ENCODE measurements around the gene TSPEAR.
"Not testable (repeated sequence)": the region's sequence is repeated elsewhere in the genome, so short reads cannot be mapped to it uniquely, and the experiment has no call there.

Gene TSPEAR

GRCh38 chr21:44632067-44632466 lies 79.3 kb downstream of the TSPEAR start:
- no peak overlapping the region for H3K27ac ChIP-seq
- TF ChIP-seq CTCF (IDR thresholded peaks at IDR 0.05) = no peak
- TF ChIP-seq ZFX (IDR thresholded peaks at IDR 0.05; ENCODE audit: borderline replicate concordance) = no peak

GRCh38 chr21:44630440-44630839 lies 80.9 kb downstream of the TSPEAR start:
- TF ChIP-seq CTCF (IDR thresholded peaks at IDR 0.05) = no peak
- TF ChIP-seq ZFX (IDR thresholded peaks at IDR 0.05; ENCODE audit: borderline replicate concordance) = no peak

GRCh38 chr21:44628707-44629391 lies 82.5 kb downstream of the TSPEAR start:
- TF ChIP-seq ZFX (IDR thresholded peaks at IDR 0.05; ENCODE audit: borderline replicate concordance) = no peak
- no peak for TF ChIP-seq CTCF (IDR thresholded peaks at IDR 0.05)

More at GRCh38 chr21:44630440-44630839, 80.9 kb downstream of the TSPEAR start:
- H3K27ac ChIP-seq = no peak overlapping the region

GRCh38 chr21:44627831-44628233 lies 83.5 kb downstream of the TSPEAR start:
- H3K27ac ChIP-seq = not testable (repeated sequence)

More at GRCh38 chr21:44628707-44629391, 82.5 kb downstream of the TSPEAR start:
- H3K27ac ChIP-seq = no peak overlapping the region

GRCh38 chr21:44627181-44627822 lies 84.1 kb downstream of the TSPEAR start:
- H3K27ac ChIP-seq = not testable (repeated sequence)

- no peak for TF ChIP-seq CTCF (IDR thresholded peaks at IDR 0.05)
- no peak for TF ChIP-seq ZFX (IDR thresholded peaks at IDR 0.05; ENCODE audit: borderline replicate concordance)
- no peak within 1 kb of the TSS for H3K27ac ChIP-seq
Measured at GRCh38 chr21:44626673-44627143, 84.7 kb downstream of the TSPEAR start, which contains the start of gene KRTAP10-9. TSS of gene KRTAP10-9 (plus strand) at chr21:44627093. CDS start at chr21:44627172, 79 bp downstream.

- TF ChIP-seq CTCF (IDR thresholded peaks at IDR 0.05) = no peak
- no peak for TF ChIP-seq ZFX (IDR thresholded peaks at IDR 0.05; ENCODE audit: borderline replicate concordance)
- H3K27ac ChIP-seq = no peak overlapping the region
Measured at GRCh38 chr21:44626262-44626661, 85.1 kb downstream of the TSPEAR start.

- H3K27ac ChIP-seq = no peak overlapping the region
- TF ChIP-seq CTCF (IDR thresholded peaks at IDR 0.05) = no peak
- TF ChIP-seq ZFX (IDR thresholded peaks at IDR 0.05; ENCODE audit: borderline replicate concordance) = no peak
Measured at GRCh38 chr21:44625756-44626155, 85.6 kb downstream of the TSPEAR start.

All from 22Rv1 (cell line).